Panc1 (cell line): Measurements from ENCODE around the gene PTH2. TPM values are rescaled to one million over a fixed set of nuclear protein-coding genes. Genes with fewer than 3 reads are reported as not detected.

ENCODE experiments used
- ATAC-seq: fragments of 200-7000 bp; cut with Tn5 transposase; 2 replicates; pipeline ENCODE4 v1.9.1; 2020; ENCODE audit warnings: mild to moderate bottlenecking, moderate library complexity
- BruUV-seq: library from RNA; stranded (reverse); fragments of 400-500 nt; replicated peaks from 2 replicates; lab custom pipeline; 2021; lab: Mats Ljungman, UMichigan
- CTCF ChIA-PET: fragments of 300-600 bp; sonication (Branson Sonifier 250); formaldehyde crosslinking; loops from one replicate; lab custom pipeline; 2022; ENCODE audit warnings: antibody characterized with exemption; lab: Charles Lee
- POLR2A ChIA-PET: fragments of 300-600 bp; sonication (Branson Sonifier 250); formaldehyde crosslinking; loops from one replicate; lab custom pipeline; 2022; ENCODE audit warnings: antibody characterized with exemption; lab: Charles Lee
- DNase-seq: peaks from one replicate; pipeline ENCODE4 v3.0.0-alpha.2; 2010; ENCODE audit warnings: low read depth, low spot score
- H3K27ac ChIP-seq: 2 replicates; pipeline ENCODE4 v1.5.1; 2011; ENCODE audit warnings: mild to moderate bottlenecking, low read length, inconsistent platforms
- H3K27me3 ChIP-seq: fragments of 200-500 bp; sonication (Bioruptor generic); 2 replicates; pipeline ENCODE4 v1.6.0; 2014; ENCODE audit warnings: low read length, inconsistent platforms; ENCODE audit not compliant: control insufficient read depth, insufficient read depth
- H3K36me3 ChIP-seq: fragments of 200-500 bp; sonication (Bioruptor generic); 2 replicates; pipeline ENCODE4 v1.5.1; 2014; ENCODE audit warnings: inconsistent platforms, mild to moderate bottlenecking, low read length, moderate library complexity; ENCODE audit not compliant: control insufficient read depth, insufficient read depth
- H3K4me1 ChIP-seq: 2 replicates; pipeline ENCODE4 v1.5.1; 2011; ENCODE audit warnings: inconsistent platforms, mild to moderate bottlenecking, low read length, moderate library complexity; ENCODE audit not compliant: control insufficient read depth, insufficient read depth
- H3K4me3 ChIP-seq, 2 experiments: 2 replicates each; pipeline ENCODE4 v1.5.1; 2011 to 2012; ENCODE audit warnings: low read depth in 2 of 2, low read length in 2 of 2, mild to moderate bottlenecking in 2 of 2, inconsistent platforms in 1 of 2, moderate library complexity in 1 of 2
- H3K9me3 ChIP-seq: fragments of 200-500 bp; sonication (Bioruptor generic); 2 replicates; pipeline ENCODE4 v1.5.1; 2014; ENCODE audit warnings: low read depth, mild to moderate bottlenecking, inconsistent platforms, low read length, moderate library complexity; ENCODE audit not compliant: control insufficient read depth, insufficient read depth
- POLR2AphosphoS5 ChIP-seq: IDR thresholded peaks from 2 replicates; pipeline ENCODE4 v1.6.1; 2012; ENCODE audit warnings: mild to moderate bottlenecking, low read depth, low read length, moderate library complexity
- REST ChIP-seq, 2 experiments: IDR thresholded peaks; 2 replicates each; pipeline ENCODE4 v1.6.1; 2011 to 2012; ENCODE audit warnings: low read depth in 2 of 2, control low read depth in 1 of 2, low read length in 1 of 2, mild to moderate bottlenecking in 1 of 2, moderate library complexity in 1 of 2; ENCODE audit not compliant: insufficient read depth in 1 of 2
- SIN3A ChIP-seq: IDR thresholded peaks from 2 replicates; pipeline ENCODE4 v1.6.1; 2012; ENCODE audit warnings: low read depth, mild to moderate bottlenecking, low read length, moderate library complexity, borderline replicate concordance; ENCODE audit not compliant: insufficient read depth
- TCF7L2 ChIP-seq: IDR thresholded peaks from 2 replicates; pipeline ENCODE4 v1.6.1; 2011; ENCODE audit warnings: mild to moderate bottlenecking, low read depth, low read length, inconsistent platforms
- in situ Hi-C: cut with HindIII; loops from 2 replicates; pipeline ENCODE4 v1.10.0; 2016; ENCODE audit warnings: low sequenced_read_pairs, low pct_unique_long_range_greater_than_20kb
- intact Hi-C: fragments of 100-400 bp; cut with micrococcal nuclease; formaldehyde crosslinking; loops from one replicate; pipeline ENCODE4 v1.10.0; 2022; ENCODE audit not compliant: unreplicated experiment
- total RNA-seq: library from RNA; stranded (reverse); gene quantifications from one replicate; pipeline ENCODE4 v1.2.1, GENCODE V29; 2021; ENCODE audit not compliant: unreplicated experiment
- TF ChIP-seq, protein P1 (sequence below): fragments of 450-650 bp; IDR thresholded peaks from 2 replicates; pipeline ENCODE4 v1.5.1; 2017; ENCODE audit warnings: mild to moderate bottlenecking

PTH2 gene
- total RNA-seq, 1 experiment from 2014 or later = not detected

- ChIA-PET POLR2A (interaction anchor here (0.6 kb wide), 1 partner anchor 40 kb away, joined by 4 read pairs; no protein-coding TSS in a partner anchor), CTCF (no interaction called here)
- H3K36me3 ChIP-seq = no peaks in the 10 kb centered on the region
- intact Hi-C loops (no loop called here), in situ Hi-C loops (no loop called here)
- no TSS peak for BruUV-seq
- DNase-seq = no peak
- no peaks in the 10 kb centered on the region for H3K27me3 ChIP-seq
- no peak for ATAC-seq
- H3K4me1 ChIP-seq = no peaks in the 10 kb centered on the region
- no peak for TF ChIP-seq TCF7L2
- no peak for TF ChIP-seq POLR2AphosphoS5
- TF ChIP-seq REST (IDR thresholded peaks at IDR 0.05; ENCODE audit: insufficient read depth in 1 of 2, low read depth in 2 of 2, low read length in 1 of 2) = no peak
- TF ChIP-seq, protein P1, sequence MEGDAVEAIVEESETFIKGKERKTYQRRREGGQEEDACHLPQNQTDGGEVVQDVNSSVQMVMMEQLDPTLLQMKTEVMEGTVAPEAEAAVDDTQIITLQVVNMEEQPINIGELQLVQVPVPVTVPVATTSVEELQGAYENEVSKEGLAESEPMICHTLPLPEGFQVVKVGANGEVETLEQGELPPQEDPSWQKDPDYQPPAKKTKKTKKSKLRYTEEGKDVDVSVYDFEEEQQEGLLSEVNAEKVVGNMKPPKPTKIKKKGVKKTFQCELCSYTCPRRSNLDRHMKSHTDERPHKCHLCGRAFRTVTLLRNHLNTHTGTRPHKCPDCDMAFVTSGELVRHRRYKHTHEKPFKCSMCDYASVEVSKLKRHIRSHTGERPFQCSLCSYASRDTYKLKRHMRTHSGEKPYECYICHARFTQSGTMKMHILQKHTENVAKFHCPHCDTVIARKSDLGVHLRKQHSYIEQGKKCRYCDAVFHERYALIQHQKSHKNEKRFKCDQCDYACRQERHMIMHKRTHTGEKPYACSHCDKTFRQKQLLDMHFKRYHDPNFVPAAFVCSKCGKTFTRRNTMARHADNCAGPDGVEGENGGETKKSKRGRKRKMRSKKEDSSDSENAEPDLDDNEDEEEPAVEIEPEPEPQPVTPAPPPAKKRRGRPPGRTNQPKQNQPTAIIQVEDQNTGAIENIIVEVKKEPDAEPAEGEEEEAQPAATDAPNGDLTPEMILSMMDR = no peak
- TF ChIP-seq SIN3A = no peak
- no peaks in the 10 kb centered on the region for H3K9me3 ChIP-seq
- no peak overlapping the region for H3K27ac ChIP-seq
- H3K4me3 ChIP-seq = no peak overlapping the region
Measured at GRCh38 chr19:49407079-49407478, 16.2 kb downstream of the PTH2 start.

DNA sequence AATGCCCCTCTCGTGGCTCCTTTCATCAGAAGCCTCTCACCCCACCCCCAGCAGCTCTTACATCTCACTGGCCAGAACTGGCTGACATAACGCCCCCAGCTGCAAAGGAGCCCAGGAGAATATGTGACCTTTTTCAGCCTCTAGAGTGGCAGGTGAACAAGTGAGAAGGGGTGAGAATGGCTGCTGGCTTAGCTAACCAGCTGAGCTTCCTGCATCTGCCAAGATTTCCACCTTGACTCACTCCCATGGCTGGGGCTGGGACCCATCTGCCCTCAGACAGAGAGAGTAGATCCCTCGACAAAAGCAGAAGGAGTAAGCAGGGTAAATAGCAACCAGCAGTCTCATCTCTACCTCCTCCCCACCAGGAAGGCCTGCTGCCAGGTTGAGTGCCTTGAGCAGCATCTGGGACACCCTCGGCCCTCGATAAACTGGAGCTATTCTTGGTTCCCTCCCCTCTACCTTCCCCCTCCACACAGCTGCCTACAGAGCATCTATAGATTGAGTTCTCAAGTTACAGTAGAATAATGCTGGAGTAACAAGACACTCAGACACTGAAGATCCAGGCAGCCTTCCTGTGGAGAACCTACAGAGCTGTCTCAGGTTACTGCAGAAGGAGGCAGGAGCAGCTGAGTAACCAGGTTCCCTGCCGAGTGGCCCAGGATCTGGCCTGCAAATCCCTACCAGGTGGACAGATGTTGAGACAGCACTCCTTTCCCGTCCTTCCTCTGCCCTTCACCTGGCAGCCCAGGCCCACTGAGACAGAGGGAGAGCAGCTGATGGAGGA, 19.6 kb downstream of the PTH2 start:
- in situ Hi-C loops (no loop called here), intact Hi-C loops (no loop called here)
- TF ChIP-seq, protein P1 = no peak
- no peak for TF ChIP-seq SIN3A
- no peak for TF ChIP-seq TCF7L2
- TF ChIP-seq POLR2AphosphoS5 = no peak
- TF ChIP-seq REST (IDR thresholded peaks at IDR 0.05; ENCODE audit: insufficient read depth in 1 of 2, low read depth in 2 of 2, low read length in 1 of 2) = no peak
- DNase-seq (no peak), ATAC-seq (no peak)
- CTCF ChIA-PET = no interaction called here
- H3K9me3 ChIP-seq = no peaks in the 10 kb centered on the region
- H3K27ac ChIP-seq = no peak overlapping the region
- H3K36me3 ChIP-seq = no peaks in the 10 kb centered on the region
- no peaks in the 10 kb centered on the region for H3K4me1 ChIP-seq
- BruUV-seq = no TSS peak
- H3K4me3 ChIP-seq = no peak overlapping the region
- POLR2A ChIA-PET = no interaction called here
- no peaks in the 10 kb centered on the region for H3K27me3 ChIP-seq
